AG08396 (cell line): ENCODE measurements around the gene ASB8.

ENCODE experiments used
- DNase-seq: peaks from one replicate; pipeline ENCODE4 v3.0.0; 2012; ENCODE audit warnings: low spot score, mixed read lengths

Gene ASB8

GRCh38 chr12:48157018-48157888, at the start of gene ASB8:
TSS of gene ASB8 (minus strand) at chr12:48157515. CDS start at chr12:48153496, 4,019 bp downstream.
- peak; percentile 98 for DNase-seq

- no peak for DNase-seq
These were observed 45.9 kb upstream of the ASB8 start, which contains the start of gene OR10AD1 for GRCh38 chr12:48203192-48203591. TSS of gene OR10AD1 (minus strand) at chr12:48203292. CDS start at chr12:48203292, 0 bp downstream.

- no peak for DNase-seq
These were observed 45.5 kb upstream of the ASB8 start for GRCh38 chr12:48202766-48203165.

GRCh38 chr12:48201516-48201915, 44.2 kb upstream of the ASB8 start:
- DNase-seq = no peak

GRCh38 chr12:48201091-48201490, 43.8 kb upstream of the ASB8 start:
- no peak for DNase-seq

GRCh38 chr12:48199774-48200221, 42.5 kb upstream of the ASB8 start:
- DNase-seq = no peak

GRCh38 chr12:48198985-48199384, 41.7 kb upstream of the ASB8 start:
- no peak for DNase-seq

GRCh38 chr12:48198672-48198971, 41.3 kb upstream of the ASB8 start:
- DNase-seq = no peak

- DNase-seq = peak; percentile 90
These were observed 40.8 kb upstream of the ASB8 start for GRCh38 chr12:48197971-48198671.

GRCh38 chr12:48197549-48197970, 40.2 kb upstream of the ASB8 start:
- no peak for DNase-seq

- DNase-seq = no peak
These were observed 37.5 kb upstream of the ASB8 start for GRCh38 chr12:48194799-48195201.

GRCh38 chr12:48193623-48194022, 36.3 kb upstream of the ASB8 start:
- DNase-seq = no peak

GRCh38 chr12:48192861-48193260, 35.5 kb upstream of the ASB8 start:
- DNase-seq = no peak

- DNase-seq = no peak
These were observed 33.8 kb upstream of the ASB8 start for GRCh38 chr12:48191096-48191495.

GRCh38 chr12:48189331-48190125, 32.2 kb upstream of the ASB8 start:
- DNase-seq = peak; percentile 68

GRCh38 chr12:48187916-48188695, 30.8 kb upstream of the ASB8 start:
- DNase-seq = no peak

GRCh38 chr12:48185181-48185919, 28.0 kb upstream of the ASB8 start:
- no peak for DNase-seq

GRCh38 chr12:48184549-48184922, 27.2 kb upstream of the ASB8 start:
- DNase-seq = no peak

- DNase-seq = no peak
These were observed 26.7 kb upstream of the ASB8 start for GRCh38 chr12:48183876-48184548.
